Measurements from ENCODE around the gene NPHS2. TPM values are rescaled to one million over a fixed set of nuclear protein-coding genes. Genes with fewer than 3 reads are reported as not detected.

Gene NPHS2
- total RNA-seq, 1 experiment from 2014 or later: not detected

- TF ChIP-seq MYBL2 (CRISPR knock-in tag; IDR thresholded peaks at IDR 0.05): no peak
- TF ChIP-seq, protein P1, sequence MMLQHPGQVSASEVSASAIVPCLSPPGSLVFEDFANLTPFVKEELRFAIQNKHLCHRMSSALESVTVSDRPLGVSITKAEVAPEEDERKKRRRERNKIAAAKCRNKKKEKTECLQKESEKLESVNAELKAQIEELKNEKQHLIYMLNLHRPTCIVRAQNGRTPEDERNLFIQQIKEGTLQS (CRISPR knock-in tag; conservative IDR thresholded peaks at IDR 0.05): no peak
- no peak for TF ChIP-seq CDX4 (CRISPR knock-in tag; IDR thresholded peaks at IDR 0.05; ENCODE audit: borderline replicate concordance)
- no peak for TF ChIP-seq ZNF416 (CRISPR knock-in tag; IDR thresholded peaks at IDR 0.05)
- TF ChIP-seq, protein P2, sequence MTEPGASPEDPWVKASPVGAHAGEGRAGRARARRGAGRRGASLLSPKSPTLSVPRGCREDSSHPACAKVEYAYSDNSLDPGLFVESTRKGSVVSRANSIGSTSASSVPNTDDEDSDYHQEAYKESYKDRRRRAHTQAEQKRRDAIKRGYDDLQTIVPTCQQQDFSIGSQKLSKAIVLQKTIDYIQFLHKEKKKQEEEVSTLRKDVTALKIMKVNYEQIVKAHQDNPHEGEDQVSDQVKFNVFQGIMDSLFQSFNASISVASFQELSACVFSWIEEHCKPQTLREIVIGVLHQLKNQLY (CRISPR knock-in tag; IDR thresholded peaks at IDR 0.05): no peak
- no peak for TF ChIP-seq ZNF512 (CRISPR knock-in tag; IDR thresholded peaks at IDR 0.05; ENCODE audit: borderline replicate concordance)
- no peak for TF ChIP-seq NR1H2 (CRISPR knock-in tag; IDR thresholded peaks at IDR 0.05)
- no peak for TF ChIP-seq SP1 (CRISPR knock-in tag; conservative IDR thresholded peaks at IDR 0.05)
Observed at GRCh38 chr1:179506199-179506598, 69.5 kb downstream of the NPHS2 start (continued).

Other genes with a start within 250 kb of the NPHS2 start
- 0.18 TPM in 1 of 3 replicates, not detected in the others for gene AXDND1, start 210.0 kb downstream of the NPHS2 start, total RNA-seq (2021)
- 0.66 to 1.1 TPM (median 0.85 TPM) in 3 replicates for gene TDRD5, start 15.9 kb upstream of the NPHS2 start, total RNA-seq (2021)
- gene FAM163A, start 167.3 kb upstream of the NPHS2 start, total RNA-seq (2021): 0.07 to 0.09 TPM (median 0.07 TPM) in 3 replicates